MCF 10A (cell line): ENCODE measurements around the gene FAM227B. TPM values are rescaled to one million over a fixed set of nuclear protein-coding genes. Genes with fewer than 3 reads are reported as not detected.

ENCODE experiments used
- BruUV-seq: library from RNA; stranded (reverse); fragments of 400-500 nt; replicated peaks from 2 replicates; lab custom pipeline; 2021; lab: Mats Ljungman, UMichigan
- CTCF ChIA-PET: fragments of 300-600 bp; sonication (Branson Sonifier 250); formaldehyde crosslinking; extraction: SDS; loops from one replicate; lab custom pipeline; 2021; ENCODE audit warnings: antibody characterized with exemption, inconsistent platforms; lab: Yijun Ruan, JAX
- POLR2A ChIA-PET: fragments of 300-600, 350-650 bp; sonication (Branson Sonifier 250); formaldehyde crosslinking; extraction: SDS; loops from one replicate; lab custom pipeline; 2020; ENCODE audit warnings: antibody characterized with exemption, inconsistent platforms; lab: Yijun Ruan, JAX
- DNase-seq: peaks from one replicate; pipeline ENCODE4 v3.0.0-alpha.2; 2018; ENCODE audit not compliant: unreplicated experiment
- H3K27ac Mint-ChIP-seq: one replicate; pipeline ENCODE4 v1.8.0; 2022; ENCODE audit warnings: mild to moderate bottlenecking, low read depth, mixed read lengths; ENCODE audit not compliant: unreplicated experiment
- H3K27me3 Mint-ChIP-seq: one replicate; pipeline ENCODE4 v1.8.0; 2022; ENCODE audit warnings: mixed read lengths; ENCODE audit not compliant: insufficient read depth, unreplicated experiment
- H3K36me3 Mint-ChIP-seq: one replicate; pipeline ENCODE4 v1.8.0; 2022; ENCODE audit warnings: mild to moderate bottlenecking, moderate library complexity, mixed read lengths; ENCODE audit not compliant: insufficient read depth, unreplicated experiment
- H3K4me1 Mint-ChIP-seq: one replicate; pipeline ENCODE4 v1.8.0; 2022; ENCODE audit warnings: mixed read lengths; ENCODE audit not compliant: insufficient read depth, unreplicated experiment
- H3K4me3 Mint-ChIP-seq: one replicate; pipeline ENCODE4 v1.8.0; 2022; ENCODE audit warnings: mild to moderate bottlenecking, moderate library complexity, mixed read lengths; ENCODE audit not compliant: unreplicated experiment
- H3K9me3 Mint-ChIP-seq: one replicate; pipeline ENCODE4 v1.8.0; 2022; ENCODE audit warnings: mixed read lengths; ENCODE audit not compliant: unreplicated experiment
- CTCF ChIP-seq: fragments of 200-600 bp; IDR thresholded peaks from one replicate; pipeline ENCODE4 v1.8.0; 2022; ENCODE audit warnings: antibody characterized with exemption, mild to moderate bottlenecking; ENCODE audit not compliant: unreplicated experiment
- intact Hi-C: fragments of 100-400 bp; cut with micrococcal nuclease; formaldehyde crosslinking; loops from 2 replicates; pipeline ENCODE4 v1.14.1; 2022
- total RNA-seq: library from RNA; stranded (reverse); gene quantifications from 2 replicates; pipeline ENCODE4 v1.2.3, GENCODE V29; 2022

The FAM227B gene
- total RNA-seq, 1 experiment from 2014 or later: 5.8 TPM

DNA sequence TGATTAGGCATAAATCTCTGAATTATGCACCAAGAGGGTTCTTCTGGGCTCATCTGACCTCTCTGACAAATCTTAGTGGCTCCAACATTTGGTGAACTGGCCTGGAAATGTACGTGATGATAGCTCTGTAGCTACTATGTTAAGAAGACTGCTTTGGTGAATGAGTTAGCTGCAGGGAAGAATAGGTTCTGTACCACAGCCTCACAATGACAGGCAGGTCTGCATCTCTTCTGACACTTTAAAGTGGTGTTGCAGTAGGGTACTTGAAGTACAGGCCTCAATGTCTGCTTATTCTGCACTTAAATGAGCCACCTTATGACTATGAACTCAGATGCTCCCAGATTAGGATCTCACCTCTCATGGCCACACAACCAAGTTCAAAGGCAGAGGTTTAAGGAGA lies 190.6 kb downstream of the FAM227B start:
- intact Hi-C loops: no loop called here
- no TSS peak for BruUV-seq

GRCh38 chr15:49428409-49429095 lies 192.1 kb downstream of the FAM227B start:
- intact Hi-C loops: loop anchor here (10.0 kb wide), 3 partner anchors 576 to 886 kb away; no protein-coding TSS in a partner anchor
- DNase-seq: peak; percentile 33
- no peaks in the 10 kb centered on the region for H3K27me3 Mint-ChIP-seq
- H3K4me1 Mint-ChIP-seq: no peaks in the 10 kb centered on the region
- no peak overlapping the region for H3K4me3 Mint-ChIP-seq
- no peaks in the 10 kb centered on the region for H3K9me3 Mint-ChIP-seq
- no peaks in the 10 kb centered on the region for H3K36me3 Mint-ChIP-seq
- no peak for TF ChIP-seq CTCF
- no TSS peak for BruUV-seq
- ChIA-PET POLR2A (no interaction called here), CTCF (interaction anchor here (1.2 kb wide), 1 partner anchor 473 kb away, joined by 6 read pairs; no protein-coding TSS in a partner anchor)
- no peak overlapping the region for H3K27ac Mint-ChIP-seq

More for the DNA sequence above, 190.6 kb downstream of the FAM227B start:
- DNase-seq: no peak
- Mint-ChIP-seq H3K27me3 (no peaks in the 10 kb centered on the region), H3K4me1 (no peaks in the 10 kb centered on the region), H3K9me3 (no peaks in the 10 kb centered on the region), H3K4me3 (no peak overlapping the region), H3K36me3 (no peaks in the 10 kb centered on the region), H3K27ac (no peak overlapping the region)
- no peak for TF ChIP-seq CTCF
- ChIA-PET POLR2A (no interaction called here), CTCF (interaction anchor here (1.2 kb wide), 1 partner anchor 345 kb away, joined by 3 read pairs; no protein-coding TSS in a partner anchor)

- H3K27me3 Mint-ChIP-seq: no peaks in the 10 kb centered on the region
- ChIA-PET CTCF (interaction anchor here (0.7 kb wide), 1 partner anchor 97 kb away, joined by 4 read pairs; no protein-coding TSS in a partner anchor), POLR2A (no interaction called here)
- H3K36me3 Mint-ChIP-seq: no peaks in the 10 kb centered on the region
- no peak for TF ChIP-seq CTCF
- no peak overlapping the region for H3K4me3 Mint-ChIP-seq
- intact Hi-C loops: loop anchor here (10.0 kb wide), 3 partner anchors 577 to 887 kb away; no protein-coding TSS in a partner anchor
- no peaks in the 10 kb centered on the region for H3K9me3 Mint-ChIP-seq
- no peak overlapping the region for H3K27ac Mint-ChIP-seq
- no peaks in the 10 kb centered on the region for H3K4me1 Mint-ChIP-seq
- no peak for DNase-seq
- BruUV-seq: no TSS peak
Observed at GRCh38 chr15:49427372-49427771, 193.2 kb downstream of the FAM227B start.

GRCh38 chr15:49424954-49425353 lies 195.7 kb downstream of the FAM227B start:
- no peak overlapping the region for H3K27ac Mint-ChIP-seq
- intact Hi-C loops: loop anchor here (2.0 to 10.0 kb wide), 7 partner anchors 197 to 890 kb away; partner anchors contain the start of genes COPS2, DTWD1 and FAM227B
- no TSS peak for BruUV-seq
- H3K4me3 Mint-ChIP-seq: no peak overlapping the region
- H3K27me3 Mint-ChIP-seq: no peaks in the 10 kb centered on the region
- DNase-seq: no peak
- ChIA-PET CTCF (interaction anchor here (0.7 kb wide), 2 partner anchors 12 to 564 kb away, joined by 3 read pairs; no protein-coding TSS in a partner anchor), POLR2A (interaction anchor here (0.8 kb wide), 1 partner anchor 87 kb away, joined by 3 read pairs; no protein-coding TSS in a partner anchor)
- no peaks in the 10 kb centered on the region for H3K9me3 Mint-ChIP-seq
- no peaks in the 10 kb centered on the region for H3K36me3 Mint-ChIP-seq
- peaks cover 7% of the 10 kb centered on the region for H3K4me1 Mint-ChIP-seq
- no peak for TF ChIP-seq CTCF
